GM21528 (cell line): ENCODE measurements around the gene CIB1.
"Not testable (repeated sequence)": the region's sequence is repeated elsewhere in the genome, so short reads cannot be mapped to it uniquely, and the experiment has no call there.

Experiments used
- ATAC-seq: cut with Tn5 transposase; IDR thresholded peaks from one replicate; pipeline ENCODE4 v1.9.1; 2021; ENCODE audit warnings: mild to moderate bottlenecking, moderate library complexity; ENCODE audit not compliant: unreplicated experiment, low FRiP score

The CIB1 gene

DNA sequence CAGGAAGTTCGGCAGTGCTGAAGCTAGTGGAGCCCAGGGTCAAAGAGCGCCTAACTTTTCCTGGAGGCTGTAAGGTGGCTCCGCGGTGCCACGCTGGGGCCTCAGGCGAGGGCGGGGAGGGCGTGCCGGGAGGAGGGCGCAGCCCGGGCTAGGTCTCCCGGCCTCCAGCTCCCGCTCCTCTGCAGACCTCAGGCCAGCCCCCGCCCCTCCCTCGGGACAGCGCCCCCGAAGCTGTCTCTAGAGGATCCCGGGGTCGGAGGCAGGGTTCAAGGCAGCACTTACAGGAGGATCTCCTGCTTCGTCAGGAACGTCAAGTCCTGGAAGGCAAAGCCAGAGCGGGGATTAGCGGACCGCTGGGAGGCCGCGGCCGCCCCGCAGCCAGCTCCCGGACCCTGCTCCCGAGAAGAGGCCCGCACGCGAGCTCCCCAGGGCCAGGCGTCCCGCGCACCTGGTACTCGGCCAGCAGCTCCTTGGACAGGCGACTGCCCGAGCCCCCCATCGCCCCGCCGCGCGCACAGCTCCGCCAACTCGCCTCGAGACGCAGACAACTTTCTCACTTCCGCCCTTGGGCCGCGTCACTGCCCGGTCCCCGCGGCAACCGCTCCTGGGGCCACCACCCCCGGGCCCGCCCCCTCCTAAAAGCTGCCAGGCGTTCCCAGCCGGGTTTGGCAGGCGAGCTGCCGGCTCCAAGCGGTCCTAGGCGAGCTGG lies at the start of gene CIB1:
Gene CIB1 (minus strand): TSS at position 555 of the 709 bp plus-strand sequence. CDS start 56 bp downstream, at position 499.
- ATAC-seq, result peak; percentile 88

DNA sequence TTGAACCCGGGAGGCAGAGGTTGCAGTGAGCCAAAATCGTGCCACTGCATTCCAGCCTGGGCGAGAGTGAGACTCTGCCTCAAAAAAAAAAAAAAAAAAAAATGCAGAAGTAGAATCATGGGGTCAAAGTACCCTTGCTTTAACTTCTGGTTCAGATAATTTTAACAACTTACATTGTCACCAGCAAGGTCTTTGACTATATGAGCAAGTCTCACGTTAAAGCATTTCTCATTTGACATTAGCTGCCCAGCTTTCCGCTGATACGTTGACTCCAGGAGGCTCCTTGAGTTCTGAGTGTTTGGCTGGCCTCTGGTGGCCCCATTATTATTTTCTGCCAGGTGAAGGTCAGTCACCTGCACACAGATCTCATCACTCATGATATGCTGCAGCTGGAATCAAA lies 47.9 kb upstream of the CIB1 start:
- not testable (repeated sequence) for ATAC-seq

DNA sequence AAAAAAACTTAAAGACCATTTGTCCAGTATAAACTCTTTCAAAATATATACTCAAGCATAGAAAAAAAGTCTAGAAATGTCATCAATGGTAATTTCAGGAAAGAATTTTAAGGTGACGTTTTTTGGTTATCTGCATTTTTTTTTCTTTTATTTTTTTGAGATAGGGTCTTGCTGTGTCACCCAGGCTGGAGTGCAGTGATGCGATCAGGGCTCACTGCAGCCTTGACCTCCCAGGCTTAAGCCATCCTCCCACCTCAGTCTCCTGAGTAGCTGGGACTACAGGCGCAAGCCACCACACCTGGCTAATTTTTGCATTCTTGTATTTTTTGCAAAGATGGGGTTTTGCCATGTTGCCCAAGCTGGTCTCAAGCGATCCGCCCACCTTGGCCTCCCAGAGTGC lies 47.0 kb upstream of the CIB1 start:
- ATAC-seq, result not testable (repeated sequence)

DNA sequence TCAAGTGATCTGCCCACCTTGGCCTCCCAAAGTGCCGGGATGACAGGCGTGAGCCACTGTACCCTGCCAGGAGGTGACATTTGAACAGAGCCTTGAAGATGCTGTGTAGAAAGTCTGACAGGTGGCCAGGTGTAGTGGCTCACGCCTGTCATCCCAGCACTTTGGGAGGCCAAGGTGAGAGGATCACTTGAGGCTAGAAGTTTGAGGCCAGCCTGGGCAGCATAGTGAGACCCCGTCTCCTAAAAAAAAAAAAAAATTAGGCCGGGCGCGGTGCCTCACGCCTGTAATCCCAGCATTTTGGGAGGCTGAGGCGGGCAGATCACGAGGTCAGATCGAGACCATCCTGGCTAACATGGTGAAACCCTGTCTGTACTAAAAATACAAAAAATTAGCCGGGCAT lies 44.7 kb upstream of the CIB1 start:
- ATAC-seq, result not testable (repeated sequence)

GRCh38 chr15:90271459-90272166 lies 37.9 kb upstream of the CIB1 start:
- ATAC-seq, result no peak

- ATAC-seq, result no peak
Measured at GRCh38 chr15:90270502-90271150, 36.9 kb upstream of the CIB1 start.

DNA sequence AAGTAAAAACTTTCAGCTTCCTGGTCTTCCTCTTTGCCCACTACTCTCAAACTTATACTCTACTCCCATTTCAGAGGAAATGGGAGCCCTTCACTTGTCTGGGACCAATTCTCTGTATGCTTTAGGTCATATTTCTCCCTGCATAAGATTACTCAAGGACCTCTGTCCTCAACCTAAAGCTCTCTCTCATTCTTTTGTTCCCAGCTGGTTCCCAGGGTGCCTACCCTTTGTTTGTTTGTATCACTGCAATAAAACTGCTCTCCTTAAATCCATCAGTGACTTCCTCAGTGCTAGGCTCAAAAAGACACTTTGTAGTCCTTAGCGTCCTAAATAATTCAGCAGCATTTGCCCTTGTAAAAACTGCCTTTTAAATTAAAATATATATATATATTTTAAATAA lies 34.7 kb upstream of the CIB1 start:
- no peak for ATAC-seq

DNA sequence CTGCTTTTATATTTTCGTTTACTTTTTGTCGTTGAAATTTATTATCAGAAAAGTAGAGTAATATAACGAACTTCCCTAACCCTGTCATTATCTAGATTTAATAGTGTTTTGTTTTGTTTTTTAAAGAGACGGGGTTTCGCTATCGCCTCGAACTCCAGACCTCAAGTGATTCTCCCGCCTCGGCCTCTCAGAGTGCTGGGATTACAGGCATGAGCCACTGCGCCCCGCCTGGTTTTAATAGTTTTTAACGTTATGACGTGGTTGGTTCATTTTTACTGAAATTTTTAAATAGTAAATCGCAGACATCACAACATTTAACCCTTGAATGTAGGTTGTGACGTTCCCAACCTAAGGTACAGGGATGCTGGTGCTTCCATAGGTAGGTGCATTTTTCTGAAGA lies 32.7 kb upstream of the CIB1 start:
- ATAC-seq, result no peak

DNA sequence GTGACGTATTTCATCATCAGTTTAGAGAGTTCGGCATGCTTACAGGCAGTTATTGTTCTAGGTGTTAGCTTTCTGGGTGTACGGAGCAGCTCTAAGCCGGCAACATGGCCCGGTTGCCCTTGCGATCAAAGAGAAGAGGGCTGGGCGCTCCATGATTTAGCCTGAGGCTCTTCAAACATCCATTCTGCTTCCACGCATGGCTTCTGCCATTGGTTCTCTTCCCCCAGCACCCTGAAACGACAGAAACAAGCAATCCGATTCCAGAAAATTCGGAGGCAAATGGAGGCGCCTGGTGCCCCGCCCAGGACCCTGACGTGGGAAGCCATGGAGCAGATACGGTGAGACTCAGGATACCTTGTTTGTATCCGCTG lies 32.3 kb upstream of the CIB1 start:
- ATAC-seq, result peak; percentile 27

DNA sequence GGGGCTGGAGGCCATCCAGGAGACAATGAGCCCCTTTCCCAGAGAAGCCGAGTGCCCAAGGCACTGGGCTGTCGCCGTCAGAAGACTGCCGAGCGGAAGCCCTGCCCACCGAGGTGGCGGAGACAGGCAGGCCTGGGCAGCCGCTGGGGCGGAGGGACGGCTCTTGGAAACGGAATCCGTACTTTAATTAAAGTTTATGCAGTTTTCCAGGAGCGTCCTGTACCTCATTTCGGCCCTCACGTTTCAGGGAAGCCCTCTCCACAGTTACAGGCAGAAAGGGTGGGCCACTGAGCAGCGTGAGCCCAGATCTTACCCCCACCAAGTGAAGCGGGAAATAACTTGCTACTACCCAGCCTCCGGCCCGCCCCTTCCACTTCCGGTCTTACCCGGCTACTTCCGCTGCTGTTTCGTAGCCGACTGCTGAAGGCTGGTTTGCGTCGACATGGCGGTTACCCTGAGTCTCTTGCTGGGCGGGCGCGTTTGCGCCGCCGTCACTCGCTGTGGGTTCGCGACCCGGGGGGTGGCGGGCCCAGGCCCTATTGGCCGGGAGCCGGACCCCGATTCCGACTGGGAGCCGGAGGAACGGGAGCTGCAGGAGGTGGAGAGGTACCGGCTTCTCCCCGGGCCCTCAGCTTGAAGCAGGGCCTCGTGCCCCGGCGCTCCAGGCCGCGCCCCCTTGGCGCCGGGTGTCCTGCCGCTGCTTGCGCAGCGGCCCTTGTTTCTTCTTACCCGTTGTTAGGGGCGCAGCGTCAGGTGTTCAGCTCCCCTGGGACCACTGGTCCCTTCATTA lies 31.7 kb upstream of the CIB1 start, which contains the start of gene NGRN:
Gene NGRN (plus strand): TSS at position 402 of the 790 bp plus-strand sequence. CDS start 41 bp downstream, at position 443.
- peak; percentile 91 for ATAC-seq

- ATAC-seq, result no peak
Measured at GRCh38 chr15:90264671-90265070, 30.9 kb upstream of the CIB1 start.

DNA sequence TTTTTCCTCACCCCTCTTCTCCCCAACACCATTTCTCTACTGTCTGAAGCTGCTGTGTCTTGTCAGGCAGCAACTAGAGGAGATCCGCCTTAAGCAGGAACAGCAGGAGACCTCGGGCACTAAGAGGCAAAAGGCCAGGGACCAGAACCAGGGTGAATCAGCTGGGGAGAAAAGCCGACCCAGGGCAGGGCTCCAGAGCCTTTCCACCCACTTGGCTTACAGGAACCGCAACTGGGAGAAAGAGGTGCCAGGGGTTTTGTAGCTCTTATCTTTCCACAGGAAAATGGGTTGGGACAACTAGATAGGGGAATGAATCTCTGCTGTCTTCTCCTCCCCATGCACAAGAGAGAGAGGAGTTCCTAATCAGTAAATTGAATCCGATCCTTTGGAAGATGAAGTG lies 28.7 kb upstream of the CIB1 start:
- no peak for ATAC-seq

DNA sequence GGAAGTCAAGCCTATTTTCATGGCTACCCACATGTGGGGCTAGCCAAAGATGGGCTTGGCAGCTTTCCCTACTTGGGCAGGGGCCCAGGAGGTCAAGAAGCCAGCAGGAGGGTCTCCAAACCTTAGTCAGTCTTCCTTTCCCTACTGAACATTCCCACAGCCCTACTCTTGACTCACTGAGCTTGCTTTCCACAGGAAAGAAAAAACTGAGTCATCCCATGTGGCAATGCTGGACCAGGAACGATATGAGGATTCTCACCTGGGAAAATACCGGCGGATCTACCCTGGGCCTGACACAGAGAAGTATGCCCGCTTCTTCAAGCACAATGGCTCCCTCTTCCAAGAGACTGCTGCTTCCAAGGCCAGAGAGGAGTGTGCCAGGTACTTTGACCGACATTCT lies 28.1 kb upstream of the CIB1 start:
- ATAC-seq, result no peak

- ATAC-seq, result not testable (repeated sequence)
Measured at GRCh38 chr15:90260731-90261130, 27.0 kb upstream of the CIB1 start.

DNA sequence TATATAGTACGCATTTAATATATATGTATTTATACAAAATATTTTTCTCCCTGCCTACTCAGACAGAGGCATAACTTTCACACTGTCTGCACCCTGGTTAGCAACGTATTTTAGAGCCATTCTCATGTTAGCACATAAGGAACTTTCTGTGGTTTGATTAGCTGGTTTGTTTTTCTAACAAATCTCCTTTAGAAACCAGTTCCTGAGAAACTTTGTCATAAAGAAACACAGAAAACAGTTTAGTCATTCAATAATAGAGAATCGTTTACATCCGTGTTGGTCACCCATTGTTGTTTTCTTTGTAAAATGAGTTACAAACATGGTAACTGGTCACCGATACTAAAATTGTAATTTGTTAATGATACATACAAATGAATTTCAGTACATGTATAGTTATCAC lies 25.8 kb upstream of the CIB1 start:
- peak; percentile 71 for ATAC-seq

DNA sequence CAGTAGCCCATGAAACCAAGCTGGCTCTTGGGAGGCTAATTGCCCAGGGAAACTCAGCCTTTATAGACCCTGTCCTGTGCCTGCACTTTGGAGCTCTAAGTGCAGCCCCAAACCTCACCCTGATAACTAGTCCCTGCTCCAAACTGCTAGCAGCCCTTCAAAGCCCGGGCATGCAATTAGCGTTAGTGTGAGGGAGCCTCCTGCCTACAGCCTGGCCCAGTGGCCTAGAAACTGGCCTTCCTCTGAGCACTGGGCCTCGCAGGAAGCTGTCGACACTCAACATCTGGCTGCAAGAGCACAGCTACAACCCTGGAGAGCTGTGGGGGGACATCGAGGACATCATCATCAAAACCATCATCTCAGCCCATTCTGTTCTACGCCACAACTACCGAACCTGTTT lies 24.0 kb upstream of the CIB1 start:
- ATAC-seq, result no peak

- no peak for ATAC-seq
Measured at GRCh38 chr15:90249203-90249863, 15.6 kb upstream of the CIB1 start, which contains the start of gene TTLL13. TTLL13 (plus strand) TSS chr15:90249556; CDS start chr15:90250631, 1,075 bp downstream.

DNA sequence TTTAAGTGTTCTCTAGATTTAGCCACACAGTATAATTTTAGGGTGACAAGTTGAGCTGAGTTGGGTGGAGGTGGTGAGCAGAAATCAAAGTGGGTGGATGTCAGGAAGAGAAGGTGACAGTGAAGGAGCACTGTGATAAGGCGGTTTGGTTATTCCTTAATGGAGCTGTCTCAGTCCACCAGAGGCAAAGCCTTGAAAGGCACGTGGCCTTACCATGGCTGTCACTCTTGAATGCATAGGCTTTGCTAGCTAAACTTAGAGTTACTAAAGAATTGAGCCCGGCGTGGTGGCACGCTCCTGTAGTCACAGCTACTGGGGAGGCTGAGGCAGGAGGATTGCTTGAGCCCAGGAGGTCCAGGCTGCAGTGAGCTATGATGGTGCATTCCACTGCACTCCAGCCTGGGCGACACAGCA lies 15.1 kb upstream of the CIB1 start:
- ATAC-seq, result no peak

DNA sequence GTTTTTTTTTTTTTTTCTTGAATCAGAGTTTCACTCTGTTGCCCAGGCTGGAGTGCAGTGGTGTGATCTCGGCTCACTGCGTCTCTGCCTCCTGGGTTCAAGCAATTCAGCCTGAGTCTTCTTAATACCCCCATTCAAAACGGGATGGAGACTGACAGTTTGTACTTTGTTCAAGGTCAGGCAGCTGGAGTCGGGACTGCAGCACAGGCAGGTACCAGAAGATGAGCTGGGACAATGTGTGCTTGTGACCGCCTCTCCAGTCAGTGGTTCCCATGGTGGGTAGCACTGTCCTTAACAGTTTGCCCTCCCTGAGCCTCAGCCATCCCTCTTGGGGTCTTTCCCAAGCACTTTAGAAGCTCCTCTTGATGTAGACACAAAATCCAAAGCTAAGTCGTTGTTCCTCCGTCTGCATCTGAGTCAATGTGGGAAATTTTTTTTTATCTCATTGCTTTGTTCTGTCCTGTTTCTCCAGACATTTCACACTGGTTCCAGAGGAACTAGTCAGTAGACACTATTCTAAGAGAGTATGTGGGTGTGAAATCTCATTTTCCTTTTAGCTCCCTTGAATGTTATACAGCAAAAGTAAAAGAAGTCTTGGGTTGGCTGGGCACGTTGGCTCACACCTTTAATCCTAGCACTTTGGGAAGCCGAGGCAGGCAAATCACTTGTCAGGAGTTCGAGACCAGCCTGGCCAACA lies 10.3 kb upstream of the CIB1 start:
- no peak for ATAC-seq
